Measurements from ENCODE around the gene SAMD13.

The SAMD13 gene, protein sequence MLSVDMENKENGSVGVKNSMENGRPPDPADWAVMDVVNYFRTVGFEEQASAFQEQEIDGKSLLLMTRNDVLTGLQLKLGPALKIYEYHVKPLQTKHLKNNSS

DNA sequence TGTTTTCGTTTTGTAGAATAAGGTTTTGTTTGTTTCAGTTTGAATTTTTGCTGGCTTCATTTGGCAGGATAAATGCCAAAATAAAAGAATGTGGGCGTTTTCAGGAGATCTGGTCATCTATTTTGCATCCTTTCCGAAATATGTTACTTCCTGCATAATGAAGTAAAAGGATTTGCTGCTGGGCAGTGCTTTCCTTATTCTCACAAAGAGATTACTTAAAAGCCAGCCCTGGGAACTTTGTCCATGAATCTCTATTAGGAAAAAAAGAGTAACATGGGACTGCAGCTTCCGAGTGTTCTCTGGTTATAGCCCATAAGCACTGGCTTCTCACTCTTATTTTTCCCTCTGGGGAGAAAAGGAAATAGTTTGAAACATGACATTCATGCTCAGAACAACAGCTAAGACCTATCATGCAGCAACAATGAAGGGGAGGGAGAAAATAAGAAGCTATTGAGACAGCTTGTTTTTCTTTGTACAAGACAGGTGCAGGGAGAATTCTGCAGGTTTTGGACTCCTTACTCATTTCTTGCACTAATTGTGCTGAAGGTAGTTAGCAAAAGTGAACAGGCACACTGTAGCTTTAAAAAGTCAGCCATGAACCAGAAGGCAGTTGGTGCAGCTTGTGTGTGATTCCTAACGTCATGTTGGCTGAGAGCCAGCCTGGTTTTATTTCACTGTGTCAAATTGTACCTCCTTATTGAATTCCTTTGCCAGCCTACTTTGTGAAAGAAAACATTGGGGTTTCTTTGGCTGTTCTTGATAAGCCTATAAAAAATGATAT is at the start of gene SAMD13:
TSS of gene SAMD13 (plus strand) at position 705 of the 781 bp plus-strand sequence. CDS start 1,527 bp downstream, outside the sequence.
- Mint-ChIP-seq H3K4me3 (peak within 1 kb of the TSS; percentile 73), H3K36me3 (ENCODE audit: low read depth) (no peaks in the 10 kb centered on the region), H3K27ac (no peak within 1 kb of the TSS), H3K9me3 (peaks cover 3% of the 10 kb centered on the region), H3K4me1 (ENCODE audit: low read depth) (peaks cover 34% of the 10 kb centered on the region), H3K27me3 (ENCODE audit: low read depth) (peaks cover 6% of the 10 kb centered on the region)

DNA sequence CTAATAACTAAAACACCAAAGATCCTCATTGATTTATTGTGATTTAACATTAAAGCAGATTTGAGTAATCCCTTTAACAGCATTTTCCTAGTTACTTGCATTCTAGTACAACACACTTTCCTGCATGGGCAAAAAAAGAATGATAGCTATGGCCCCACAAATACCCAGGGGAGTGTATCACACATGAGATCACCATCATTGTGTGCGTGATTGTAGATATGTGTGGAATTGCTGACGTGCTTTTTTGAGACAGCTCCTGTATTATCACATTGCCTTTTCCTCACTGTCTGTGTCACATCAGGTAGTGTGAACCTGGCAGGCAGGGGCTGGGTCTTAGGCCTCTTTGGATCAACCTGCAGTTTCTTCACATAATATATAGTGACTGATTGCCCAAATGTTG is 48.5 kb upstream of the SAMD13 start:
- H3K4me3 Mint-ChIP-seq, result no peak overlapping the region
- no peak overlapping the region for H3K27ac Mint-ChIP-seq
- no peaks in the 10 kb centered on the region for H3K4me1 Mint-ChIP-seq (ENCODE audit: low read depth)
- H3K36me3 Mint-ChIP-seq (ENCODE audit: low read depth), result no peaks in the 10 kb centered on the region
- no peaks in the 10 kb centered on the region for H3K27me3 Mint-ChIP-seq (ENCODE audit: low read depth)
- H3K9me3 Mint-ChIP-seq, result no peaks in the 10 kb centered on the region

DNA sequence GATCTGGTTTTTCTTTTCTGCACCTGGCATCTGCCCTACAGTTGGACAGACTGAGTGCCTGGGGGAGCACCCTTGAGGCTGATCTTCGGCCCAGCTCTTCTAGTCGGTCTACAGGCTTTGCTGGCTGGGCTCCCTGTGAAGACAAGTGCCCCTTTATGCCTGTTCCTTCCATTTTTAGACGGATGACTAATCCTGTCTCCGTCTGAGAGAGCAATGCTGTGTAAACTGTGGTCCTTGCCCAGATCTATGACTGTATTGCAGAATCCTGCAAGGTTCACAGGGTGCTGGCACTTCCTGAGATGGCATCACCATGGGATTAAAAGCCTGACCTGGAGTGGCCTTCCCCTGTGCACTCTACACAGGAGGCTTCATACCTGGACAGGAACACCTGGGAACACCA is 47.6 kb upstream of the SAMD13 start:
- H3K4me1 Mint-ChIP-seq (ENCODE audit: low read depth), result no peaks in the 10 kb centered on the region
- no peak overlapping the region for H3K4me3 Mint-ChIP-seq
- no peaks in the 10 kb centered on the region for H3K27me3 Mint-ChIP-seq (ENCODE audit: low read depth)
- no peak overlapping the region for H3K27ac Mint-ChIP-seq
- H3K9me3 Mint-ChIP-seq, result no peaks in the 10 kb centered on the region
- no peaks in the 10 kb centered on the region for H3K36me3 Mint-ChIP-seq (ENCODE audit: low read depth)

DNA sequence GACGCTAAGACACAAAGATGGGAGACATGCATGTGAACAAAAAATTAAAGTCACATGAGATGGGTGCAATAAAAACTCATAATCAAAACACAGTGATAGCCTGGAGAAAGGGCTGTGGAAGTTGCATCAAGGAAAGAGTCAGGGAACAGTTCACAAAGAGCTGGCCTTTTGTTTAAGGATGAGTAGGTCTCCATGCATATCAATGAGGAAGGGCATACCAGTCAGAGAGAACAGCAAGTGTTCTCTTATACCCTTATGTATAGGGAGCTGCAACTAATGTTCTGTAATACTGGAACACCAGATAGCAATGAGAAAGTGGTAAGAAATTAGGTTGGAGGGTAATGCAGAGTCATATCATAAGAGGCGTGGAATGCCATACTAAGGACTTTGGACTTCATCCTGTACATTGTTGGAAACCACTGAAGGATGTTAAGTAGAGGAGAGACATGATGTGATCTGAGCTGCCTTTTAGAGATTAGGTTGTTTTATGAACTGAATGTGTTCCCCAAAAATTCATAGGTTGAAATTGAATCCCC is 46.7 kb upstream of the SAMD13 start:
- Mint-ChIP-seq H3K36me3 (ENCODE audit: low read depth) (no peaks in the 10 kb centered on the region), H3K4me3 (no peak overlapping the region), H3K27me3 (ENCODE audit: low read depth) (no peaks in the 10 kb centered on the region), H3K9me3 (no peaks in the 10 kb centered on the region), H3K4me1 (ENCODE audit: low read depth) (no peaks in the 10 kb centered on the region), H3K27ac (no peak overlapping the region)

DNA sequence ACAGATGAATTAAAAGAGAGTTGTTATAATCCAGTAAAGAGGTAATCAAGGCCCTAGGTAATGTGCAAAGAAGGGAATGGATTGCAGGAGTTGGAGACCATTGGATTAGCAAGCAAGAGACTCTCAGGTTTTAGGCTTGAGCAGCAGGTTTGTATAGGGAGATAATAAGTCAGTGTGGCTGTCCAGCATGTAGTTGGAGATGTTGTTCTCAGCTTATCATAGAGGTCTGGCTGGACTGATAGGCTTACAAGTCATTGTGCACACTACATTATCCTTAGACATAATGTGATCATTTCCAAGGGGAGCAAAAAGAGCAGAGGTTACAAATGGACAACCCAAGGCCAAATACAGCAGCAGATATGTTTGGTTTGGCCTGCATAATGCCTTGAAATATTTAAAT is 45.9 kb upstream of the SAMD13 start:
- no peaks in the 10 kb centered on the region for H3K36me3 Mint-ChIP-seq (ENCODE audit: low read depth)
- no peak overlapping the region for H3K4me3 Mint-ChIP-seq
- no peaks in the 10 kb centered on the region for H3K9me3 Mint-ChIP-seq
- no peaks in the 10 kb centered on the region for H3K4me1 Mint-ChIP-seq (ENCODE audit: low read depth)
- no peaks in the 10 kb centered on the region for H3K27me3 Mint-ChIP-seq (ENCODE audit: low read depth)
- no peak overlapping the region for H3K27ac Mint-ChIP-seq

DNA sequence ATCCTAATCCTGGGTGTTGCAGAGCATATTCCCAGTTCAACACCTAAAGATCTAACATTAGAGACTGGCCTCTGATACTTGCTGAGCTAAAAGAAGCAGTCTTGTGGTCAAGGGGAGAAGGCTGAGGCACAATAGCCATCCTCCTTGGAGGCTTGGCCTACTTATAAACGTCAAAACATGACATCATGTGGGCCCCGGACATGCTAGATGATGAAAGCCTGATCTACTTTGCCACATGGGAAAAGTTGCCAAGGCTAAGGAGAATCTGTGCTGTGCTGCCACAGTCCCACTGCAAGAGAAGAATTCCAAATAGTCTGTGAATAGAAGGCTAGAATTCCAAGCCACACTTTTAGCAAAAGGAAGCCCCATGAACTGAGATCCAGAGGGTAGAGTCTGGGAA is 43.9 kb upstream of the SAMD13 start:
- H3K4me3 Mint-ChIP-seq, result no peak overlapping the region
- H3K9me3 Mint-ChIP-seq, result no peaks in the 10 kb centered on the region
- H3K36me3 Mint-ChIP-seq (ENCODE audit: low read depth), result no peaks in the 10 kb centered on the region
- H3K4me1 Mint-ChIP-seq (ENCODE audit: low read depth), result no peaks in the 10 kb centered on the region
- no peaks in the 10 kb centered on the region for H3K27me3 Mint-ChIP-seq (ENCODE audit: low read depth)
- no peak overlapping the region for H3K27ac Mint-ChIP-seq

DNA sequence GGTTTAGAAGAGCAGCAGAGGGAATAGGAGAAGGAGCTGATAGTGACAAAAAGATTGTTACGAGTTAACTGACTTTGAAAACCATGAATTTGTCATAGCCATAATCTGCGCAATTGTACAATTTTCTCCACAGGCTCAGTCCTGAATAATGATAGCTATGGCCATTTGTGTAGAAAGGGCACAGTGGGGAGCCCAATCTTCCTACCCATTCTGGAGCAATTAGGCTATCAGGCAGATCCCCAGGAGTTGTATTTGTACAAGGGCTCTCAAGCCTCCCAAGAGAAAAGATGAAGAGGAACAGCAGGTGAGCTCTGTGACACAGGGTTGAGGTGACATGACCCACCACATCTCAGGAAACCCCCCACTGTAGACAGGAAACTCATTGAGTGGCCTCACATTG is 42.1 kb upstream of the SAMD13 start:
- Mint-ChIP-seq H3K36me3 (ENCODE audit: low read depth) (no peaks in the 10 kb centered on the region), H3K27ac (no peak overlapping the region), H3K27me3 (ENCODE audit: low read depth) (no peaks in the 10 kb centered on the region), H3K4me1 (ENCODE audit: low read depth) (no peaks in the 10 kb centered on the region), H3K4me3 (no peak overlapping the region), H3K9me3 (no peaks in the 10 kb centered on the region)

DNA sequence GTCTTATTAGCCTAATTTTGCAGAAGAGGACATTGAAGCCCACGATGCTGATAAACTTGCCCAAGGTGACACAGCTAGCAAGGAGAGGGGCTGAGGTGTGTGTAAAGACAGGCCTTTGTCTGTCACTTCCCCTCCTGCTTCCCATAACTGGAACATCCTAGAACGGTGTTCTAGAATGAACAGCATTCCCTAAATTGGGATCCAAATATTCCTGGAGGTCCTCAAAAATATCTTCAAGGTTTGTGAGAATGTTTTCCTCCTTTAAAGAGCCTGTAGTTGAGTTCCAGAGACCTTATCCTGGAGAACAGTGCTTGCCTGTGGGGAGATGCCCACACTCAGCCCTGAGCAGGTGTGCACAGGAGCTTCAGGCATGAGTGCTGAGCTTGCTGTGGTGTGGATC is 41.5 kb upstream of the SAMD13 start:
- H3K4me1 Mint-ChIP-seq (ENCODE audit: low read depth), result no peaks in the 10 kb centered on the region
- H3K27ac Mint-ChIP-seq, result no peak overlapping the region
- no peaks in the 10 kb centered on the region for H3K36me3 Mint-ChIP-seq (ENCODE audit: low read depth)
- H3K27me3 Mint-ChIP-seq (ENCODE audit: low read depth), result no peaks in the 10 kb centered on the region
- H3K9me3 Mint-ChIP-seq, result no peaks in the 10 kb centered on the region
- H3K4me3 Mint-ChIP-seq, result no peak overlapping the region

DNA sequence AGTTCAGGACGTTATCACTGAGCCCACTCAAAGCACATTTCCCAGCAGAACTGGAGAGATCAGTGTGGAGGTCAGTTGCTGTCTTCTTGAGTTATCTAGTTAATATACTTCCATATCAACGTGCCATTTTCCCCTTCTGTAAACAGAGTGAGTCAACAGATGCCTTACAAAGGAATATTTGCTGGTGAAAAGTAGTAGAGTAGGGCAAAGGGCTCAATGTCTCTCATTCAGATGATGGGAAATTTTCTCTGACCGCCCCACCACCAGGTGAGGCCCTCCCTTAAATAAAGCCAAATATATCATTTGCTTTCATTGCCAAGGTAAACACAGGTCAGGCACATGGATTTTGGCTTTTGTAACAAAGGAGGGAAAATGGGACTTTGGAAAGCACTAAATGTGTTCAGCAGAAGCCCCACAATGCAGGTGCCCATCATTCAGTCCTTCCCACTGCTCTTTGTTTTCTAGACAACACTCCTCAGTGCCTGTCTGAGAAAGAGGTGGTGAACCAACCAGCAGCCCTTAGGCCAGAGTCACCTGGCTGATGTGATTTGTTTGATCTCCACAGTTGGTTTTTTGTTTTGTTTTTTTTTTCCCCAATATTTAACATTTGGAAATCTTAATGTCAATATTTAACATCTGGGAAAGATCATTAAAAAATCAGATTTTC is 40.5 kb upstream of the SAMD13 start:
- Mint-ChIP-seq H3K27me3 (ENCODE audit: low read depth) (no peaks in the 10 kb centered on the region), H3K4me3 (no peak overlapping the region), H3K36me3 (ENCODE audit: low read depth) (no peaks in the 10 kb centered on the region), H3K9me3 (no peaks in the 10 kb centered on the region), H3K4me1 (ENCODE audit: low read depth) (no peaks in the 10 kb centered on the region), H3K27ac (no peak overlapping the region)

DNA sequence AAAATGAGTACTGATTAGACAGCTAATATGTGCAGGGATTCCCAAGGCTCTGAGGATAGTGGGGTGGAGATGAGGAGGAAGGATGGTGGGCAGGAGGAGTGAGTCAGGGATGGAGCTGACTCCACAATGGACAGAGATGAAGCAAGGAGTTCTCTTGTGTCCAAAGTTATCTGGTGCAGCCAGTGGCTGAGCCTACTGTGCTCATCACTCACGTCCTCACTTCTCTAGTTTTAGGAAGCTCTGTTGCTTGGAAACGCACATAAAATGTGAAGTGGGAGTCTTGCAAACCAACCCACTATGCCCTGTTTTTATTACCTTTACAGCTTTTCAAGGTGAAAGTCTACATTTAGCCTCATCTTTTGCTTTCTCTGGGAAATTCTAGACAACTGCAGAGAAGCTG is 36.5 kb upstream of the SAMD13 start:
- H3K27ac Mint-ChIP-seq, result no peak overlapping the region
- H3K9me3 Mint-ChIP-seq, result no peaks in the 10 kb centered on the region
- H3K4me1 Mint-ChIP-seq (ENCODE audit: low read depth), result no peaks in the 10 kb centered on the region
- no peaks in the 10 kb centered on the region for H3K27me3 Mint-ChIP-seq (ENCODE audit: low read depth)
- H3K36me3 Mint-ChIP-seq (ENCODE audit: low read depth), result no peaks in the 10 kb centered on the region
- no peak overlapping the region for H3K4me3 Mint-ChIP-seq

DNA sequence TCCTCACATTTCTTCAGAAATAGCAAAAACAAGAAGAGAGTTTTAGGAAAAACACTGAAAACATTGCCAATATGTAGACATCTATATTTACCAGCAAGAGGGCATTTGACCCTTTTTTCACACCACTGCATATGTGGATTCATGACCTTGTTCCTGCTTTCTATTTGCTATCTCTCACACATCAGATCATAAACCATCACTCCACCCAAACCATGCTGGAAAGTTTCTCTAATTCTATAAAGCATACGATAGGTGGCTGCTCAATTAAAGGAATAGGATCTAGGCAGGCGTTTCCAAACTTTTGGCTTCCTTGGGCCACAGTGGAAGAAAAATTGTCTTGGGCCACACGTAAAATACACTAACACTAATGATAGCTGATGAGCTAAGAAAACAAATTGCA is 35.6 kb upstream of the SAMD13 start:
- no peaks in the 10 kb centered on the region for H3K27me3 Mint-ChIP-seq (ENCODE audit: low read depth)
- H3K27ac Mint-ChIP-seq, result no peak overlapping the region
- no peaks in the 10 kb centered on the region for H3K9me3 Mint-ChIP-seq
- no peak overlapping the region for H3K4me3 Mint-ChIP-seq
- no peaks in the 10 kb centered on the region for H3K4me1 Mint-ChIP-seq (ENCODE audit: low read depth)
- no peaks in the 10 kb centered on the region for H3K36me3 Mint-ChIP-seq (ENCODE audit: low read depth)

DNA sequence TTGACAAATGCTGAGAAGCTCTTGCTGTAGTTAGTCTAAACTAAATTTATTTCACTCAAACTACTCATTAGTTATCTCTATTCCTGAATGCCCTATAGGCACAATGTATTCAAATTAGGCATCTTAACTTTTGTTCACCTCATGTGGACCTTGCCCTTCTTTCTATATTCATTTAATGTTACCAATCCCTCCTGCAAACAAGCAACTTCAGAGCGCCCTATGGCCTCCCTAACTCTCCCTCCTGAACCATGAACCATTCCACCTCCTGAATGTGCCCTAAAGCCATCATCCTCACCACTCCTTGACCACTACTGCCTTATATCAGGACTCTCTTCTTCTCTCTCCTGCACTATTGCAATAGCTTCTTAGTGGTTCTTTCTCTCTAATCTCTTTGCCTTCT is 34.8 kb upstream of the SAMD13 start:
- Mint-ChIP-seq H3K9me3 (no peaks in the 10 kb centered on the region), H3K4me3 (no peak overlapping the region), H3K27ac (no peak overlapping the region), H3K27me3 (ENCODE audit: low read depth) (no peaks in the 10 kb centered on the region), H3K4me1 (ENCODE audit: low read depth) (peaks cover 5% of the 10 kb centered on the region), H3K36me3 (ENCODE audit: low read depth) (no peaks in the 10 kb centered on the region)

DNA sequence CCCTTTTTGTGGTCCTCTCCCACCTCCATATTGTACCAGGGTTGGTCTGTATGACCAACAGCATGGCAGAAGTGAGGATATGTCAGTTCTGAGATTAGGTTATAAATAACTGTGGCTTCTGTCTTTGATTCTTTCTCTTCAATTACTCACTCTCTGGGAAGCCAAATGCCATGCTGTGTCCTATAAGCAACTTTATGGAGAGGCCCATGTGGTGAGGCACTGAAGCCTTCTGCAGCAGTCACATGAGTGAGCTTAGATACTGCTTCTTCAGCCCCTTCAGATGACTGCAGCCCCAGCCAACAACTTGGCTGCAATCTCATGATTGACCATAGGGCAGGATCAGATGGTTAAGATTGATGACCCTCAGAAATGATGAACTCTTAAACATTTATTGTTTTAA is 34.0 kb upstream of the SAMD13 start:
- no peaks in the 10 kb centered on the region for H3K9me3 Mint-ChIP-seq
- peaks cover 5% of the 10 kb centered on the region for H3K4me1 Mint-ChIP-seq (ENCODE audit: low read depth)
- no peaks in the 10 kb centered on the region for H3K36me3 Mint-ChIP-seq (ENCODE audit: low read depth)
- H3K4me3 Mint-ChIP-seq, result no peak overlapping the region
- no peak overlapping the region for H3K27ac Mint-ChIP-seq
- H3K27me3 Mint-ChIP-seq (ENCODE audit: low read depth), result no peaks in the 10 kb centered on the region

DNA sequence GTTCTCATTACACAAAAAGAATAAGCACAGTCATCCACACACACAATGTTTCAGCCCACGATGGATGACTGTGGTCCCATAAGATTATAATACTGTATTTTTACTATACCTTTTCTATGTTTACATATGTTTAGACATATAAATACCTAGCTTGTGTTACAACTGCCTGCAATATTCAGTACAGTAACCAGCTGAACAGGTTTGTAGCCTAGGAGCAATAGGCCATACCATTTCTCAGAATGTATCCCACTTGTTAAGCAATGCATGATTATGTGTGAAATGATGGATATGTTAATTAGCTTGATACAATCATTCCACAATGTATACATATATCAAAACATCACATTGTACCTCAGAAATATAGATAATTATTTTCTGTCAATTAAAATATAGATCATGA is 33.2 kb upstream of the SAMD13 start:
- Mint-ChIP-seq H3K27me3 (ENCODE audit: low read depth) (no peaks in the 10 kb centered on the region), H3K27ac (no peak overlapping the region), H3K4me1 (ENCODE audit: low read depth) (peaks cover 5% of the 10 kb centered on the region), H3K9me3 (no peaks in the 10 kb centered on the region), H3K4me3 (no peak overlapping the region), H3K36me3 (ENCODE audit: low read depth) (no peaks in the 10 kb centered on the region)

DNA sequence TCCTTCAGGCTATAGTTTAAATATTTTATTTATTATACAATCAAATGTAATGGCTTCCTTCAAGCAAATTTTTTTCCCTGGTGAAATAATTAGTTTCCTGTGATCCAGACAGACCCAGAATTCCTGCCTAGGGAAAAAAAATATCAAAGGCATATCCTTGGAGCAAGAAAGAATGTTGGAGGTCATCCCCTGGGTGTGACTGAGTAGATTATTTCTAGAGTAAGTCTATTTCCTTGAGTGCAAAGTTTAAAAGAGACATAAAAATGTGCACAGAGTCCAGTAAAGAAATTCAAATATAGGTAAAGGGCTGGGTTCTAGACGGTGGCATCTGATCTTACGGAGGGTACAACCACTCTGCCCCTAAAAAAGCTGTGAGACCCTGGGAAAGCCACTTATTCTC is 32.2 kb upstream of the SAMD13 start:
- no peak overlapping the region for H3K4me3 Mint-ChIP-seq
- no peaks in the 10 kb centered on the region for H3K27me3 Mint-ChIP-seq (ENCODE audit: low read depth)
- peaks cover 5% of the 10 kb centered on the region for H3K4me1 Mint-ChIP-seq (ENCODE audit: low read depth)
- no peaks in the 10 kb centered on the region for H3K36me3 Mint-ChIP-seq (ENCODE audit: low read depth)
- H3K9me3 Mint-ChIP-seq, result no peaks in the 10 kb centered on the region
- H3K27ac Mint-ChIP-seq, result no peak overlapping the region
